Measurements from ENCODE around the gene CCN5.

Gene CCN5

GRCh38 chr20:44722990-44723389 is 7.8 kb downstream of the CCN5 start:
- WGBS (ENCODE audit: extremely low coverage, insufficient coverage, insufficient read length), result no CpG with 5 or more reads among the region's 2 CpGs

GRCh38 chr20:44723391-44723790 is 8.2 kb downstream of the CCN5 start:
- Histone ChIP-seq H3K4me1 (ENCODE audit: control insufficient read depth in 1 of 2, insufficient read depth in 2 of 2, low read length in 2 of 2) (no peaks in the 10 kb centered on the region), H2BK12ac (ENCODE audit: low read length) (no peak overlapping the region), H3K4me2 (ENCODE audit: low read length) (no peak overlapping the region), H3K4ac (ENCODE audit: low read depth, low read length) (no peak overlapping the region), H2BK120ac (ENCODE audit: insufficient read depth, low read length, poor library complexity) (no peak overlapping the region), H4K8ac (ENCODE audit: low read depth, low read length) (no peak overlapping the region), H2BK5ac (ENCODE audit: low read depth, low read length, poor library complexity) (no peak overlapping the region), H4K12ac (ENCODE audit: low read depth, low read length) (no peak overlapping the region), H3K27ac (ENCODE audit: low read depth, low read length) (no peak overlapping the region), H3K36me3 (ENCODE audit: control insufficient read depth in 1 of 2, insufficient read depth in 2 of 2, low read length in 2 of 2) (no peaks in the 10 kb centered on the region), H3K23ac (ENCODE audit: low read length) (no peak overlapping the region), H3K14ac (ENCODE audit: low read length) (no peak overlapping the region), H3K9me3 (ENCODE audit: insufficient read depth, low read depth, low read length) (no peaks in the 10 kb centered on the region), H2AFZ (ENCODE audit: insufficient read depth, low read length, poor library complexity) (no peak overlapping the region), H3K9ac (ENCODE audit: low read length) (no peak overlapping the region), H3K79me2 (ENCODE audit: control insufficient read depth, insufficient read depth, low read length, poor library complexity) (no peaks in the 10 kb centered on the region), H3K27me3 (ENCODE audit: insufficient read depth, low read length) (no peaks in the 10 kb centered on the region), H2AK5ac (ENCODE audit: low read length) (no peak overlapping the region), H4K91ac (ENCODE audit: low read depth, low read length) (no peak overlapping the region), H3K79me1 (ENCODE audit: low read length) (no peaks in the 10 kb centered on the region), H3K18ac (ENCODE audit: low read length) (no peak overlapping the region), H3K4me3 (ENCODE audit: low read depth, low read length) (no peak overlapping the region)
- WGBS (ENCODE audit: extremely low coverage, insufficient coverage, insufficient read length), result no CpG with 5 or more reads among the region's 7 CpGs
- no peak for DNase-seq

More at GRCh38 chr20:44722990-44723389, 7.8 kb downstream of the CCN5 start:
- Histone ChIP-seq H4K8ac (ENCODE audit: low read depth, low read length) (no peak overlapping the region), H4K12ac (ENCODE audit: low read depth, low read length) (no peak overlapping the region), H3K27ac (ENCODE audit: low read depth, low read length) (no peak overlapping the region), H3K36me3 (ENCODE audit: control insufficient read depth in 1 of 2, insufficient read depth in 2 of 2, low read length in 2 of 2) (no peaks in the 10 kb centered on the region), H3K9me3 (ENCODE audit: insufficient read depth, low read depth, low read length) (no peaks in the 10 kb centered on the region), H3K9ac (ENCODE audit: low read length) (no peak overlapping the region), H3K4me3 (ENCODE audit: low read depth, low read length) (no peak overlapping the region), H3K27me3 (ENCODE audit: insufficient read depth, low read length) (no peaks in the 10 kb centered on the region), H3K14ac (ENCODE audit: low read length) (no peak overlapping the region), H2AK5ac (ENCODE audit: low read length) (no peak overlapping the region), H3K79me1 (ENCODE audit: low read length) (no peaks in the 10 kb centered on the region), H2BK12ac (ENCODE audit: low read length) (no peak overlapping the region), H2BK120ac (ENCODE audit: insufficient read depth, low read length, poor library complexity) (no peak overlapping the region), H3K4me1 (ENCODE audit: control insufficient read depth in 1 of 2, insufficient read depth in 2 of 2, low read length in 2 of 2) (no peaks in the 10 kb centered on the region), H3K79me2 (ENCODE audit: control insufficient read depth, insufficient read depth, low read length, poor library complexity) (no peaks in the 10 kb centered on the region), H2AFZ (ENCODE audit: insufficient read depth, low read length, poor library complexity) (no peak overlapping the region), H3K4ac (ENCODE audit: low read depth, low read length) (no peak overlapping the region), H2BK5ac (ENCODE audit: low read depth, low read length, poor library complexity) (no peak overlapping the region), H3K18ac (ENCODE audit: low read length) (no peak overlapping the region), H4K91ac (ENCODE audit: low read depth, low read length) (no peak overlapping the region), H3K23ac (ENCODE audit: low read length) (no peak overlapping the region), H3K4me2 (ENCODE audit: low read length) (no peak overlapping the region)
- DNase-seq, result peak in 1 of 2 donors; percentile 13

- no peak overlapping the region for H3K4me2 ChIP-seq (ENCODE audit: low read length)
- no peaks in the 10 kb centered on the region for H3K79me2 ChIP-seq (ENCODE audit: control insufficient read depth, insufficient read depth, low read length, poor library complexity)
- no peak overlapping the region for H3K18ac ChIP-seq (ENCODE audit: low read length)
- peaks cover under 1% of the 10 kb centered on the region in 2 experiments for H3K4me1 ChIP-seq (ENCODE audit: control insufficient read depth in 1 of 2, insufficient read depth in 2 of 2, low read length in 2 of 2)
- no peak overlapping the region for H2BK120ac ChIP-seq (ENCODE audit: insufficient read depth, low read length, poor library complexity)
- no peak overlapping the region for H3K23ac ChIP-seq (ENCODE audit: low read length)
- no peaks in the 10 kb centered on the region for H3K27me3 ChIP-seq (ENCODE audit: insufficient read depth, low read length)
- H2AK5ac ChIP-seq (ENCODE audit: low read length), result no peak overlapping the region
- WGBS (ENCODE audit: extremely low coverage, insufficient coverage, insufficient read length), result no CpG with 5 or more reads among the region's 9 CpGs
- no peak overlapping the region for H3K14ac ChIP-seq (ENCODE audit: low read length)
- H3K4me3 ChIP-seq (ENCODE audit: low read depth, low read length), result no peak overlapping the region
- H4K8ac ChIP-seq (ENCODE audit: low read depth, low read length), result no peak overlapping the region
- H4K12ac ChIP-seq (ENCODE audit: low read depth, low read length), result no peak overlapping the region
- H3K36me3 ChIP-seq (ENCODE audit: control insufficient read depth in 1 of 2, insufficient read depth in 2 of 2, low read length in 2 of 2), result no peaks in the 10 kb centered on the region
- H3K9me3 ChIP-seq (ENCODE audit: insufficient read depth, low read depth, low read length), result no peaks in the 10 kb centered on the region
- no peak overlapping the region for H4K91ac ChIP-seq (ENCODE audit: low read depth, low read length)
- no peak overlapping the region for H2BK12ac ChIP-seq (ENCODE audit: low read length)
- no peak overlapping the region for H3K4ac ChIP-seq (ENCODE audit: low read depth, low read length)
- H2AFZ ChIP-seq (ENCODE audit: insufficient read depth, low read length, poor library complexity), result no peak overlapping the region
- no peaks in the 10 kb centered on the region for H3K79me1 ChIP-seq (ENCODE audit: low read length)
- H3K9ac ChIP-seq (ENCODE audit: low read length), result no peak overlapping the region
- DNase-seq, result no peak
- no peak overlapping the region for H3K27ac ChIP-seq (ENCODE audit: low read depth, low read length)
- no peak overlapping the region for H2BK5ac ChIP-seq (ENCODE audit: low read depth, low read length, poor library complexity)
Observed at GRCh38 chr20:44723798-44724362, 8.7 kb downstream of the CCN5 start.

GRCh38 chr20:44724423-44725091 is 9.4 kb downstream of the CCN5 start:
- H2AFZ ChIP-seq (ENCODE audit: insufficient read depth, low read length, poor library complexity), result no peak overlapping the region
- DNase-seq, result no peak
- H4K91ac ChIP-seq (ENCODE audit: low read depth, low read length), result no peak overlapping the region
- no peak overlapping the region for H2BK120ac ChIP-seq (ENCODE audit: insufficient read depth, low read length, poor library complexity)
- no peak overlapping the region for H2AK5ac ChIP-seq (ENCODE audit: low read length)
- H3K27me3 ChIP-seq (ENCODE audit: insufficient read depth, low read length), result no peaks in the 10 kb centered on the region
- no peak overlapping the region for H3K4me3 ChIP-seq (ENCODE audit: low read depth, low read length)
- H3K23ac ChIP-seq (ENCODE audit: low read length), result no peak overlapping the region
- H3K79me2 ChIP-seq (ENCODE audit: control insufficient read depth, insufficient read depth, low read length, poor library complexity), result no peaks in the 10 kb centered on the region
- no peak overlapping the region for H2BK12ac ChIP-seq (ENCODE audit: low read length)
- H3K4ac ChIP-seq (ENCODE audit: low read depth, low read length), result no peak overlapping the region
- no peaks in the 10 kb centered on the region for H3K79me1 ChIP-seq (ENCODE audit: low read length)
- H4K12ac ChIP-seq (ENCODE audit: low read depth, low read length), result no peak overlapping the region
- H3K9ac ChIP-seq (ENCODE audit: low read length), result no peak overlapping the region
- H3K36me3 ChIP-seq (ENCODE audit: control insufficient read depth in 1 of 2, insufficient read depth in 2 of 2, low read length in 2 of 2), result no peaks in the 10 kb centered on the region
- peaks cover 3% of the 10 kb centered on the region in 2 experiments for H3K4me1 ChIP-seq (ENCODE audit: control insufficient read depth in 1 of 2, insufficient read depth in 2 of 2, low read length in 2 of 2)
- no peak overlapping the region for H3K14ac ChIP-seq (ENCODE audit: low read length)
- H4K8ac ChIP-seq (ENCODE audit: low read depth, low read length), result no peak overlapping the region
- H3K9me3 ChIP-seq (ENCODE audit: insufficient read depth, low read depth, low read length), result no peaks in the 10 kb centered on the region
- WGBS (ENCODE audit: extremely low coverage, insufficient coverage, insufficient read length), result no CpG with 5 or more reads among the region's 26 CpGs
- no peak overlapping the region for H3K27ac ChIP-seq (ENCODE audit: low read depth, low read length)
- H2BK5ac ChIP-seq (ENCODE audit: low read depth, low read length, poor library complexity), result no peak overlapping the region
- H3K4me2 ChIP-seq (ENCODE audit: low read length), result no peak overlapping the region
- no peak overlapping the region for H3K18ac ChIP-seq (ENCODE audit: low read length)

All from trophoblast cell (in vitro differentiated cells and primary cell).